ENCODE measurements around the gene AFF3. TPM values are rescaled to one million over a fixed set of nuclear protein-coding genes. Genes with fewer than 3 reads are reported as not detected.
A peak's percentile ranks its signal among the peaks of the same experiment; 100 is the strongest.

AFF3 gene
- total and polyA plus RNA-seq, 4 donors, result 0.48 to 5.3 (median 2.3) TPM

DNA sequence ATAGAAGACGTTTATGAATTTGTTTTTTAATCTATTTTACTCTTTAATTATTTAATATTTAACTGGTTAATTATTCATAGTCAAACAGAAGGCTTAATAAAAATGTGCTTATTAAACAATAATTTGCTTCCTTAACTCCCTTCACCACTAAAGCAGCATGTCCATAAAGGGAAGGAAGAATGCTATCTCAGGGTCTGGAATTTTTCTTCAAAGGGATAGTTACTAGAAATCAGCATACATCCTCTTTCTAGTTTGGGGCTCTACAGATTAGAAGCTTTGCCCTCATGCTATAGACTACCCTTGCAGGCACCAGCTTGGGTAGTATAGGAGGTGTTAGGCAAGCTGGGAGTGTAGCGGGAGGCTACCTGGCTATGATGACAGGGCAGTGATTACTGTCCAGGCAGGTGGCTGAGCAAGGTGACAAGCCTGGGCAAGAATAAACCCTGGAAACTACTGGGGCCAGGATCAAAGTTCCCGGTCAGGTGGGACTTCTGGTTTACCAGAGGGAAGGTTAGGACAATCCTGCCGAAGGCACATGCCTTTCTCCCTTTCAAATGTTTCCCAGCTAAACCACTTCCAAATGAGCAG, 376.6 kb downstream of the AFF3 start (continued):
- TF ChIP-seq GABPA (IDR thresholded peaks at IDR 0.05 in 1 of 2, conservative IDR thresholded peaks at IDR 0.05 in 1 of 2), result no peak
- no peak for TF ChIP-seq EGR1 (IDR thresholded peaks at IDR 0.05; ENCODE audit: low read depth in 2 of 2)

DNA sequence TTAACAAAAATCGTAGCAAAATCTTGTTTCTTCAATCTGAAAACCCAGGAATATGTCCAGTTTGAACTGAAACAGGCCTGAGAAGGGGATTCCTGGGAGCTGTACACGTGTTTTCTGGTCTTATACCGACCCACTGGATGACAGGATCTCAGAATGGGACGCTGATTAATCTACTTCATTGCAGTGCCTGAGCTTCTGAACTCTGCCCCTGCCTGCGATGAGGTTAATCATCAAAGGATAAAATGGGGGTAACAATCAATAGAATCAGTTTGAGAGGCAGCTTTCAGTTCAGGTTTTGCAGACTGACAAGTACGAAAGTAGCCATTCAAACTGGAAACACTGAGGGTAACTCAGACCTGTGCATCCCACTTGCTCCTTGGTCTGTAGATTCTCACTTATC, 378.6 kb downstream of the AFF3 start:
- WGBS, result 52% methylated on average over 6 of the region's 6 CpGs
- Histone ChIP-seq H3K4me3 (ENCODE audit: low read depth in 1 of 3, low read length in 3 of 3) (no peak overlapping the region), H3K27me3 (ENCODE audit: control insufficient read depth in 4 of 4, insufficient read depth in 4 of 4, low read length in 3 of 4) (no peaks in the 10 kb centered on the region), H3K9me3 (ENCODE audit: control insufficient read depth in 4 of 4, low read length in 3 of 4) (no peaks in the 10 kb centered on the region), H3K9ac (ENCODE audit: low read depth in 1 of 2, low read length in 2 of 2) (no peak overlapping the region), H3K27ac (ENCODE audit: low read depth in 1 of 2, low read length in 2 of 2) (no peak overlapping the region), H3K4me1 (ENCODE audit: control insufficient read depth in 4 of 4, insufficient read depth in 4 of 4, low read length in 3 of 4) (peaks cover 0 to 8% (median 3%) of the 10 kb centered on the region in 4 donors), H3K36me3 (ENCODE audit: control insufficient read depth in 4 of 4, insufficient read depth in 3 of 4, low read depth in 1 of 4, low read length in 3 of 4) (no peaks in the 10 kb centered on the region)
- no peak for TF ChIP-seq RAD21 (IDR thresholded peaks at IDR 0.05)
- TF ChIP-seq HNF4G (IDR thresholded peaks at IDR 0.05), result peak; percentile 20
- peak in 1 of 2 donors; percentile 69 for TF ChIP-seq HNF4A (conservative IDR thresholded peaks at IDR 0.05)
- no peak for TF ChIP-seq YY1 (IDR thresholded peaks at IDR 0.05)
- TF ChIP-seq GABPA (IDR thresholded peaks at IDR 0.05 in 1 of 2, conservative IDR thresholded peaks at IDR 0.05 in 1 of 2), result no peak
- no peak for DNase-seq (ENCODE audit: low spot score)

DNA sequence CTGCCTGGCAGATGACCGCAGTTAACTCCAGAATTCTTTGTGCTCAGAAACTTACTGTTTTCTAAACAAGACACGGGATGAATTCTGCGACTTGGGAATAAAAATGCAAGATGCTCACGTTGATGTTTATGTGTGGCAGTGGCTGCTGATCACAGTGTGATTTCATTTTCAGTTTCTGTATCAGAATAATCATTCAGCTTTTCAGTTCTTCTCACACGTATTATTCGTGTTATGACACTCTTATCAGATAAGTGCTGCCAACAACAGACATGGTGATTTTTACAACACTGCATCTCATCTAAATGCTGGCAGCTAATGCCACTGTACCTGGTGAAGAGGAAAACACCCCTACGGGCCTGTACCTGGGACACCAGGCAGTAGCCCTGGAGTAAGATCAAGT, 379.7 kb downstream of the AFF3 start:
- DNase-seq (ENCODE audit: low spot score), result no peak
- 89% methylated on average over 7 of the region's 7 CpGs for WGBS
- H3K27me3 ChIP-seq (ENCODE audit: control insufficient read depth in 4 of 4, insufficient read depth in 4 of 4, low read length in 3 of 4), result no peaks in the 10 kb centered on the region
- no peak overlapping the region for H3K9ac ChIP-seq (ENCODE audit: low read depth in 1 of 2, low read length in 2 of 2)
- H3K4me1 ChIP-seq (ENCODE audit: control insufficient read depth in 4 of 4, insufficient read depth in 4 of 4, low read length in 3 of 4), result peaks cover 0 to 8% (median 3%) of the 10 kb centered on the region in 4 donors
- no peak for TF ChIP-seq HNF4A (conservative IDR thresholded peaks at IDR 0.05)
- TF ChIP-seq RAD21 (IDR thresholded peaks at IDR 0.05), result no peak
- no peak for TF ChIP-seq EGR1 (IDR thresholded peaks at IDR 0.05; ENCODE audit: low read depth in 2 of 2)
- no peak for TF ChIP-seq NR2F2 (IDR thresholded peaks at IDR 0.05)
- TF ChIP-seq HNF4G (IDR thresholded peaks at IDR 0.05), result no peak
- TF ChIP-seq, protein P1, sequence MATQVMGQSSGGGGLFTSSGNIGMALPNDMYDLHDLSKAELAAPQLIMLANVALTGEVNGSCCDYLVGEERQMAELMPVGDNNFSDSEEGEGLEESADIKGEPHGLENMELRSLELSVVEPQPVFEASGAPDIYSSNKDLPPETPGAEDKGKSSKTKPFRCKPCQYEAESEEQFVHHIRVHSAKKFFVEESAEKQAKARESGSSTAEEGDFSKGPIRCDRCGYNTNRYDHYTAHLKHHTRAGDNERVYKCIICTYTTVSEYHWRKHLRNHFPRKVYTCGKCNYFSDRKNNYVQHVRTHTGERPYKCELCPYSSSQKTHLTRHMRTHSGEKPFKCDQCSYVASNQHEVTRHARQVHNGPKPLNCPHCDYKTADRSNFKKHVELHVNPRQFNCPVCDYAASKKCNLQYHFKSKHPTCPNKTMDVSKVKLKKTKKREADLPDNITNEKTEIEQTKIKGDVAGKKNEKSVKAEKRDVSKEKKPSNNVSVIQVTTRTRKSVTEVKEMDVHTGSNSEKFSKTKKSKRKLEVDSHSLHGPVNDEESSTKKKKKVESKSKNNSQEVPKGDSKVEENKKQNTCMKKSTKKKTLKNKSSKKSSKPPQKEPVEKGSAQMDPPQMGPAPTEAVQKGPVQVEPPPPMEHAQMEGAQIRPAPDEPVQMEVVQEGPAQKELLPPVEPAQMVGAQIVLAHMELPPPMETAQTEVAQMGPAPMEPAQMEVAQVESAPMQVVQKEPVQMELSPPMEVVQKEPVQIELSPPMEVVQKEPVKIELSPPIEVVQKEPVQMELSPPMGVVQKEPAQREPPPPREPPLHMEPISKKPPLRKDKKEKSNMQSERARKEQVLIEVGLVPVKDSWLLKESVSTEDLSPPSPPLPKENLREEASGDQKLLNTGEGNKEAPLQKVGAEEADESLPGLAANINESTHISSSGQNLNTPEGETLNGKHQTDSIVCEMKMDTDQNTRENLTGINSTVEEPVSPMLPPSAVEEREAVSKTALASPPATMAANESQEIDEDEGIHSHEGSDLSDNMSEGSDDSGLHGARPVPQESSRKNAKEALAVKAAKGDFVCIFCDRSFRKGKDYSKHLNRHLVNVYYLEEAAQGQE (IDR thresholded peaks at IDR 0.05), result no peak
- TF ChIP-seq, protein P2, sequence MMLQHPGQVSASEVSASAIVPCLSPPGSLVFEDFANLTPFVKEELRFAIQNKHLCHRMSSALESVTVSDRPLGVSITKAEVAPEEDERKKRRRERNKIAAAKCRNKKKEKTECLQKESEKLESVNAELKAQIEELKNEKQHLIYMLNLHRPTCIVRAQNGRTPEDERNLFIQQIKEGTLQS (IDR thresholded peaks at IDR 0.05), result no peak
- no peak for TF ChIP-seq YY1 (IDR thresholded peaks at IDR 0.05)
- TF ChIP-seq, protein P3, sequence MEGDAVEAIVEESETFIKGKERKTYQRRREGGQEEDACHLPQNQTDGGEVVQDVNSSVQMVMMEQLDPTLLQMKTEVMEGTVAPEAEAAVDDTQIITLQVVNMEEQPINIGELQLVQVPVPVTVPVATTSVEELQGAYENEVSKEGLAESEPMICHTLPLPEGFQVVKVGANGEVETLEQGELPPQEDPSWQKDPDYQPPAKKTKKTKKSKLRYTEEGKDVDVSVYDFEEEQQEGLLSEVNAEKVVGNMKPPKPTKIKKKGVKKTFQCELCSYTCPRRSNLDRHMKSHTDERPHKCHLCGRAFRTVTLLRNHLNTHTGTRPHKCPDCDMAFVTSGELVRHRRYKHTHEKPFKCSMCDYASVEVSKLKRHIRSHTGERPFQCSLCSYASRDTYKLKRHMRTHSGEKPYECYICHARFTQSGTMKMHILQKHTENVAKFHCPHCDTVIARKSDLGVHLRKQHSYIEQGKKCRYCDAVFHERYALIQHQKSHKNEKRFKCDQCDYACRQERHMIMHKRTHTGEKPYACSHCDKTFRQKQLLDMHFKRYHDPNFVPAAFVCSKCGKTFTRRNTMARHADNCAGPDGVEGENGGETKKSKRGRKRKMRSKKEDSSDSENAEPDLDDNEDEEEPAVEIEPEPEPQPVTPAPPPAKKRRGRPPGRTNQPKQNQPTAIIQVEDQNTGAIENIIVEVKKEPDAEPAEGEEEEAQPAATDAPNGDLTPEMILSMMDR (IDR thresholded peaks at IDR 0.05; ENCODE audit: low read depth, low read length, missing input control), result no peak
- no peak for TF ChIP-seq JUND (IDR thresholded peaks at IDR 0.05)
- no peak overlapping the region for H3K4me3 ChIP-seq (ENCODE audit: low read depth in 1 of 3, low read length in 3 of 3)
- no peaks in the 10 kb centered on the region for H3K36me3 ChIP-seq (ENCODE audit: control insufficient read depth in 4 of 4, insufficient read depth in 3 of 4, low read depth in 1 of 4, low read length in 3 of 4)
- no peak overlapping the region for H3K27ac ChIP-seq (ENCODE audit: low read depth in 1 of 2, low read length in 2 of 2)
- H3K9me3 ChIP-seq (ENCODE audit: control insufficient read depth in 4 of 4, low read length in 3 of 4), result no peaks in the 10 kb centered on the region

Data from liver (tissue), 9 donors.